ENCODE data around the gene SEMA4D. TPM values are rescaled to one million over a fixed set of nuclear protein-coding genes. Genes with fewer than 3 reads are reported as not detected.

The SEMA4D gene
- polyA plus RNA-seq, 1 donor from 2014 or later, result 34.0 TPM

DNA sequence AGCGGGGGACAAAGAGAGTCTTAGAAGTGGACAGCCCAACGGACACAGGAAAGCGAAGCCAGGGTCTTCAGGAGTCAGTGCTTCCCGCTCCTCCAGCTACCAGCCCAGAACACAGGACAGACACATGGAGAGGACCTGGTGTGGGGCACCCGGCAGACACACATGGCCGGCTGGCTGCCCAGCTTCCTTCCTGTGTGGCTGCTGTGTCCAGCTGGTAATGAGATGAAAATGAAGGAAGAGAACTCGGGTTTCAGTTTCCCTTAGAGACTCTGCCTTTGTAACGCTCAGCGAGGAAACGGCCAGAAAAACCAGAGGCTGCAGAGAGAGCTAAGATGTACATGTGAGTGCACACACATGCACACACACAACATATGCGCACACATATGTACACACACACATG, 92.1 kb downstream of the SEMA4D start:
- TF ChIP-seq MXI1 (conservative IDR thresholded peaks at IDR 0.05; ENCODE audit: poor library complexity, severe bottlenecking) (no peak), SMC3 (conservative IDR thresholded peaks at IDR 0.05; ENCODE audit: poor library complexity) (no peak), EZH2 (IDR thresholded peaks at IDR 0.05; ENCODE audit: borderline replicate concordance, insufficient read depth, low read length, poor library complexity, severe bottlenecking) (no peak), RAD21 (conservative IDR thresholded peaks at IDR 0.05) (no peak), TAF1 (IDR thresholded peaks at IDR 0.05; ENCODE audit: low read depth) (no peak), EP300 (conservative IDR thresholded peaks at IDR 0.05; ENCODE audit: poor library complexity, severe bottlenecking) (no peak)
- TF ChIP-seq, protein P1, sequence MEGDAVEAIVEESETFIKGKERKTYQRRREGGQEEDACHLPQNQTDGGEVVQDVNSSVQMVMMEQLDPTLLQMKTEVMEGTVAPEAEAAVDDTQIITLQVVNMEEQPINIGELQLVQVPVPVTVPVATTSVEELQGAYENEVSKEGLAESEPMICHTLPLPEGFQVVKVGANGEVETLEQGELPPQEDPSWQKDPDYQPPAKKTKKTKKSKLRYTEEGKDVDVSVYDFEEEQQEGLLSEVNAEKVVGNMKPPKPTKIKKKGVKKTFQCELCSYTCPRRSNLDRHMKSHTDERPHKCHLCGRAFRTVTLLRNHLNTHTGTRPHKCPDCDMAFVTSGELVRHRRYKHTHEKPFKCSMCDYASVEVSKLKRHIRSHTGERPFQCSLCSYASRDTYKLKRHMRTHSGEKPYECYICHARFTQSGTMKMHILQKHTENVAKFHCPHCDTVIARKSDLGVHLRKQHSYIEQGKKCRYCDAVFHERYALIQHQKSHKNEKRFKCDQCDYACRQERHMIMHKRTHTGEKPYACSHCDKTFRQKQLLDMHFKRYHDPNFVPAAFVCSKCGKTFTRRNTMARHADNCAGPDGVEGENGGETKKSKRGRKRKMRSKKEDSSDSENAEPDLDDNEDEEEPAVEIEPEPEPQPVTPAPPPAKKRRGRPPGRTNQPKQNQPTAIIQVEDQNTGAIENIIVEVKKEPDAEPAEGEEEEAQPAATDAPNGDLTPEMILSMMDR (IDR thresholded peaks at IDR 0.05; ENCODE audit: poor library complexity, severe bottlenecking), result no peak
- TF ChIP-seq, protein P2, sequence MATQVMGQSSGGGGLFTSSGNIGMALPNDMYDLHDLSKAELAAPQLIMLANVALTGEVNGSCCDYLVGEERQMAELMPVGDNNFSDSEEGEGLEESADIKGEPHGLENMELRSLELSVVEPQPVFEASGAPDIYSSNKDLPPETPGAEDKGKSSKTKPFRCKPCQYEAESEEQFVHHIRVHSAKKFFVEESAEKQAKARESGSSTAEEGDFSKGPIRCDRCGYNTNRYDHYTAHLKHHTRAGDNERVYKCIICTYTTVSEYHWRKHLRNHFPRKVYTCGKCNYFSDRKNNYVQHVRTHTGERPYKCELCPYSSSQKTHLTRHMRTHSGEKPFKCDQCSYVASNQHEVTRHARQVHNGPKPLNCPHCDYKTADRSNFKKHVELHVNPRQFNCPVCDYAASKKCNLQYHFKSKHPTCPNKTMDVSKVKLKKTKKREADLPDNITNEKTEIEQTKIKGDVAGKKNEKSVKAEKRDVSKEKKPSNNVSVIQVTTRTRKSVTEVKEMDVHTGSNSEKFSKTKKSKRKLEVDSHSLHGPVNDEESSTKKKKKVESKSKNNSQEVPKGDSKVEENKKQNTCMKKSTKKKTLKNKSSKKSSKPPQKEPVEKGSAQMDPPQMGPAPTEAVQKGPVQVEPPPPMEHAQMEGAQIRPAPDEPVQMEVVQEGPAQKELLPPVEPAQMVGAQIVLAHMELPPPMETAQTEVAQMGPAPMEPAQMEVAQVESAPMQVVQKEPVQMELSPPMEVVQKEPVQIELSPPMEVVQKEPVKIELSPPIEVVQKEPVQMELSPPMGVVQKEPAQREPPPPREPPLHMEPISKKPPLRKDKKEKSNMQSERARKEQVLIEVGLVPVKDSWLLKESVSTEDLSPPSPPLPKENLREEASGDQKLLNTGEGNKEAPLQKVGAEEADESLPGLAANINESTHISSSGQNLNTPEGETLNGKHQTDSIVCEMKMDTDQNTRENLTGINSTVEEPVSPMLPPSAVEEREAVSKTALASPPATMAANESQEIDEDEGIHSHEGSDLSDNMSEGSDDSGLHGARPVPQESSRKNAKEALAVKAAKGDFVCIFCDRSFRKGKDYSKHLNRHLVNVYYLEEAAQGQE (IDR thresholded peaks at IDR 0.05; ENCODE audit: borderline replicate concordance), result no peak
- H4K20me1 ChIP-seq (ENCODE audit: insufficient read depth), result no peaks in the 10 kb centered on the region
- H3K27ac ChIP-seq (ENCODE audit: low read length), result no peak overlapping the region
- no peaks in the 10 kb centered on the region for H3K27me3 ChIP-seq (ENCODE audit: insufficient read depth, low read depth, low read length)
- H3K9ac ChIP-seq (ENCODE audit: low read length), result no peak overlapping the region
- H3K9me3 ChIP-seq (ENCODE audit: low read length), result no peaks in the 10 kb centered on the region
- H3K4me3 ChIP-seq (ENCODE audit: low read length), result no peak overlapping the region
- no peaks in the 10 kb centered on the region for H3K36me3 ChIP-seq (ENCODE audit: insufficient read depth, low read length)
- no peaks in the 10 kb centered on the region for H3F3A ChIP-seq (ENCODE audit: insufficient read depth, low read length, poor library complexity, severe bottlenecking)
- H3K79me2 ChIP-seq (replicated peaks; ENCODE audit: insufficient read depth, low read length), result peaks cover 15% of the 10 kb centered on the region
- no peak overlapping the region for H2AFZ ChIP-seq (ENCODE audit: low read depth, low read length)
- H3K9me2 ChIP-seq (ENCODE audit: insufficient read depth, low read length), result no peaks in the 10 kb centered on the region
- H3K4me2 ChIP-seq (ENCODE audit: low read length), result no peak overlapping the region

DNA sequence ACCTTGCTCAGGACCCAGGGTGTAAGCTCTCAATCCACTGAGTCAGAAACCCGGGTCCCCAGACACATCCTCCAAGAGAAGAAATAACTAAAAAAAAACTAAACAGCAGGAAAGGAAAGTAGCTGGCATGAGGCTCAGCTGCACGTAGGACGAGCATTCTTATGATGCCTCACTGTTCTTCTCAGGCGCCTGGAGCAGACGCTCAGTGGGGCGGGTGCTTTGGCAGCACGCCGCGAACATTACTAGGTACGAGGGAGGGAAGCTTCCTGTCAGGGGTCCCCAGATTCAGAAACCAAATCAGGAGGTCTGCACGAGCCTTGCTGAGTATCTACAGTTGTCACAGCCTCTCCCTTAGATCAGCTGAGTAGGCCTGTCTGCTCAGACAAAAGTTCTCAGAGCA, 93.8 kb downstream of the SEMA4D start:
- Histone ChIP-seq H3K9me2 (ENCODE audit: insufficient read depth, low read length) (no peaks in the 10 kb centered on the region), H3F3A (ENCODE audit: insufficient read depth, low read length, poor library complexity, severe bottlenecking) (no peaks in the 10 kb centered on the region), H2AFZ (ENCODE audit: low read depth, low read length) (no peak overlapping the region), H3K9ac (ENCODE audit: low read length) (no peak overlapping the region), H3K4me2 (ENCODE audit: low read length) (no peak overlapping the region), H3K27ac (ENCODE audit: low read length) (no peak overlapping the region), H3K27me3 (ENCODE audit: insufficient read depth, low read depth, low read length) (no peaks in the 10 kb centered on the region), H3K36me3 (ENCODE audit: insufficient read depth, low read length) (no peaks in the 10 kb centered on the region), H4K20me1 (ENCODE audit: insufficient read depth) (no peaks in the 10 kb centered on the region), H3K9me3 (ENCODE audit: low read length) (no peaks in the 10 kb centered on the region), H3K4me3 (ENCODE audit: low read length) (no peak overlapping the region), H3K79me2 (replicated peaks; ENCODE audit: insufficient read depth, low read length) (peaks cover 15% of the 10 kb centered on the region)
- no peak for TF ChIP-seq RAD21 (conservative IDR thresholded peaks at IDR 0.05)
- no peak for TF ChIP-seq EZH2 (IDR thresholded peaks at IDR 0.05; ENCODE audit: borderline replicate concordance, insufficient read depth, low read length, poor library complexity, severe bottlenecking)
- no peak for TF ChIP-seq MXI1 (conservative IDR thresholded peaks at IDR 0.05; ENCODE audit: poor library complexity, severe bottlenecking)
- TF ChIP-seq, protein P1 (IDR thresholded peaks at IDR 0.05; ENCODE audit: poor library complexity, severe bottlenecking), result no peak
- TF ChIP-seq SMC3 (conservative IDR thresholded peaks at IDR 0.05; ENCODE audit: poor library complexity), result no peak
- TF ChIP-seq EP300 (conservative IDR thresholded peaks at IDR 0.05; ENCODE audit: poor library complexity, severe bottlenecking), result no peak
